GM12878 (cell line): ENCODE measurements around the gene KCNC2.

Source experiments
- BMI1 ChIP-seq: fragments of 450-650 bp; IDR thresholded peaks from 2 replicates; pipeline ENCODE4 v1.6.1; 2016; ENCODE audit warnings: mild to moderate bottlenecking, moderate library complexity, borderline replicate concordance
- CHD1 ChIP-seq: IDR thresholded peaks from 2 replicates; pipeline ENCODE4 v1.6.1; 2012; ENCODE audit warnings: low read depth, low read length, improper control_type of control experiment
- KDM1A ChIP-seq: fragments of 200-600 bp; sonication (generic); IDR thresholded peaks from 2 replicates; pipeline ENCODE4 v1.6.1; 2016; ENCODE audit warnings: borderline replicate concordance
- RFX5 ChIP-seq: IDR thresholded peaks from 2 replicates; pipeline ENCODE4 v1.6.1; 2011; ENCODE audit warnings: low read depth, low read length, improper control_type of control experiment
- SKIL ChIP-seq: fragments of 450-650 bp; IDR thresholded peaks from 2 replicates; pipeline ENCODE4 v1.6.1; 2017; ENCODE audit warnings: mild to moderate bottlenecking, low read depth, inconsistent platforms; ENCODE audit not compliant: poor library complexity, severe bottlenecking
- YBX1 ChIP-seq: fragments of 450-650 bp; IDR thresholded peaks from 2 replicates; pipeline ENCODE4 v1.6.1; 2016; ENCODE audit warnings: antibody characterized with exemption
- YY1 ChIP-seq: IDR thresholded peaks from 2 replicates; pipeline ENCODE4 v1.6.1; 2011; ENCODE audit warnings: low read depth, mild to moderate bottlenecking, low read length
- ZNF274 ChIP-seq: IDR thresholded peaks from one replicate; pipeline ENCODE4 v1.8.0; 2011; ENCODE audit not compliant: insufficient read length, insufficient read depth
- TF ChIP-seq, protein P1 (sequence below), 3 experiments: IDR thresholded peaks in 2 of 3; conservative IDR thresholded peaks in 1 of 3; 2 replicates each; pipeline ENCODE4 v1.5.1; 2011; ENCODE audit warnings: low read depth in 3 of 3, low read length in 3 of 3, mild to moderate bottlenecking in 3 of 3, control low read depth in 2 of 3, moderate library complexity in 2 of 3, inconsistent platforms in 1 of 3, mixed read lengths in 1 of 3; ENCODE audit not compliant: control insufficient read depth in 2 of 3, insufficient read depth in 1 of 3; ENCODE audit errors: extremely low read depth in 1 of 3

GRCh38 chr12:75184516-75184915 is 25.1 kb downstream of the KCNC2 start:
- TF ChIP-seq, protein P1, sequence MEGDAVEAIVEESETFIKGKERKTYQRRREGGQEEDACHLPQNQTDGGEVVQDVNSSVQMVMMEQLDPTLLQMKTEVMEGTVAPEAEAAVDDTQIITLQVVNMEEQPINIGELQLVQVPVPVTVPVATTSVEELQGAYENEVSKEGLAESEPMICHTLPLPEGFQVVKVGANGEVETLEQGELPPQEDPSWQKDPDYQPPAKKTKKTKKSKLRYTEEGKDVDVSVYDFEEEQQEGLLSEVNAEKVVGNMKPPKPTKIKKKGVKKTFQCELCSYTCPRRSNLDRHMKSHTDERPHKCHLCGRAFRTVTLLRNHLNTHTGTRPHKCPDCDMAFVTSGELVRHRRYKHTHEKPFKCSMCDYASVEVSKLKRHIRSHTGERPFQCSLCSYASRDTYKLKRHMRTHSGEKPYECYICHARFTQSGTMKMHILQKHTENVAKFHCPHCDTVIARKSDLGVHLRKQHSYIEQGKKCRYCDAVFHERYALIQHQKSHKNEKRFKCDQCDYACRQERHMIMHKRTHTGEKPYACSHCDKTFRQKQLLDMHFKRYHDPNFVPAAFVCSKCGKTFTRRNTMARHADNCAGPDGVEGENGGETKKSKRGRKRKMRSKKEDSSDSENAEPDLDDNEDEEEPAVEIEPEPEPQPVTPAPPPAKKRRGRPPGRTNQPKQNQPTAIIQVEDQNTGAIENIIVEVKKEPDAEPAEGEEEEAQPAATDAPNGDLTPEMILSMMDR (IDR thresholded peaks at IDR 0.05 in 2 of 3, conservative IDR thresholded peaks at IDR 0.05 in 1 of 3; ENCODE audit: control insufficient read depth in 2 of 3, extremely low read depth in 1 of 3, insufficient read depth in 1 of 3, low read depth in 3 of 3, low read length in 3 of 3): no peak
- no peak for TF ChIP-seq YY1
- TF ChIP-seq ZNF274: no peak
- TF ChIP-seq YBX1: no peak
- TF ChIP-seq BMI1: no peak
- TF ChIP-seq KDM1A: no peak
- no peak for TF ChIP-seq SKIL
- TF ChIP-seq RFX5: no peak
- TF ChIP-seq CHD1: no peak
